Cardiac septum (tissue), 1 donor: ENCODE data around the gene EXD2. TPM values are rescaled to one million over a fixed set of nuclear protein-coding genes. Genes with fewer than 3 reads are reported as not detected.
"Not testable (repeated sequence)": the region's sequence is repeated elsewhere in the genome, so short reads cannot be mapped to it uniquely, and the experiment has no call there.

Source experiments
- DNase-seq: peaks from one replicate; pipeline ENCODE4 v3.0.0-alpha.2; 2020; ENCODE audit warnings: low spot score
- intact Hi-C: fragments of 100-400 bp; cut with DNase I; formaldehyde crosslinking; loops from one replicate; pipeline ENCODE4 v1.14.0; 2022
- total RNA-seq: library from RNA; stranded (reverse); fragmentation: NEBNext Ultra II Directional; extraction: Animal tissue kit (Norgen Biotek cat#: 25700); gene quantifications from one replicate; pipeline ENCODE4 v1.2.1, GENCODE V29; 2021
- donor health status: DM: no; HTN: no; CAD: no.

Gene EXD2
- total RNA-seq, 1 donor from 2014 or later = 18.2 TPM

GRCh38 chr14:69182580-69182979, 8.7 kb upstream of the EXD2 start:
- DNase-seq, intact Hi-C loops: not testable (repeated sequence)

GRCh38 chr14:69183735-69184134, 7.6 kb upstream of the EXD2 start:
- DNase-seq = no peak
- intact Hi-C loops = no loop called here

- DNase-seq = no peak
- intact Hi-C loops = loop anchor here (2.0 kb wide), 1 partner anchor 37 kb away; the partner anchor contains the start of gene DCAF5
Observed at GRCh38 chr14:69190191-69190590, 1.1 kb upstream of the EXD2 start.

GRCh38 chr14:69193721-69194120, 2.4 kb downstream of the EXD2 start:
- intact Hi-C loops = no loop called here
- DNase-seq = no peak

GRCh38 chr14:69199786-69200185, 8.5 kb downstream of the EXD2 start:
- intact Hi-C loops = no loop called here
- no peak for DNase-seq

GRCh38 chr14:69204753-69205152, 13.5 kb downstream of the EXD2 start:
- DNase-seq = no peak
- intact Hi-C loops = no loop called here

- no peak for DNase-seq
- intact Hi-C loops = no loop called here
Observed at GRCh38 chr14:69207435-69208041, 16.2 kb downstream of the EXD2 start.

GRCh38 chr14:69208666-69209065, 17.4 kb downstream of the EXD2 start:
- intact Hi-C loops = no loop called here
- DNase-seq = no peak

- DNase-seq = no peak
- intact Hi-C loops = no loop called here
Observed at GRCh38 chr14:69214393-69214792, 23.1 kb downstream of the EXD2 start.

- DNase-seq, intact Hi-C loops: not testable (repeated sequence)
Observed at GRCh38 chr14:69217663-69218062, 26.4 kb downstream of the EXD2 start.

GRCh38 chr14:69224946-69225345, 33.6 kb downstream of the EXD2 start:
- no peak for DNase-seq
- intact Hi-C loops = loop anchor here (5.0 kb wide), 1 partner anchor 98 kb away; no protein-coding TSS in a partner anchor

GRCh38 chr14:69226178-69226577, 34.9 kb downstream of the EXD2 start:
- intact Hi-C loops = loop anchor here (5.0 kb wide), 1 partner anchor 99 kb away; no protein-coding TSS in a partner anchor
- no peak for DNase-seq

GRCh38 chr14:69226736-69227135, 35.4 kb downstream of the EXD2 start:
- no peak for DNase-seq
- intact Hi-C loops = loop anchor here (5.0 kb wide), 1 partner anchor 99 kb away; no protein-coding TSS in a partner anchor

- intact Hi-C loops = no loop called here
- DNase-seq = no peak
Observed at GRCh38 chr14:69231486-69231885, 40.2 kb downstream of the EXD2 start.

GRCh38 chr14:69232388-69232787, 41.1 kb downstream of the EXD2 start:
- DNase-seq = no peak
- intact Hi-C loops = no loop called here

- no peak for DNase-seq
- intact Hi-C loops = no loop called here
Observed at GRCh38 chr14:69234106-69234505, 42.8 kb downstream of the EXD2 start.

- no peak for DNase-seq
- intact Hi-C loops = no loop called here
Observed at GRCh38 chr14:69235708-69236107, 44.4 kb downstream of the EXD2 start.

- intact Hi-C loops = no loop called here
- DNase-seq = no peak
Observed at GRCh38 chr14:69237142-69237541, 45.8 kb downstream of the EXD2 start.

- intact Hi-C loops = no loop called here
Observed at GRCh38 chr14:69237584-69237983, 46.3 kb downstream of the EXD2 start.

GRCh38 chr14:69238883-69239282, 47.6 kb downstream of the EXD2 start:
- intact Hi-C loops = no loop called here
- DNase-seq = no peak

More at GRCh38 chr14:69237584-69237983, 46.3 kb downstream of the EXD2 start:
- no peak for DNase-seq

- intact Hi-C loops = loop anchor here (2.0 to 5.0 kb wide), 5 partner anchors 47 to 220 kb away; partner anchors contain the start of gene DCAF5
- DNase-seq = no peak
Observed at GRCh38 chr14:69240527-69241173, 49.4 kb downstream of the EXD2 start.
